Esophagus squamous epithelium (tissue), 4 donors: ENCODE data around the gene DPP9.

Source experiments
- POLR2A ChIP-seq, 4 donors: fragments of 450-650 bp; IDR thresholded peaks; one replicate each; pipeline ENCODE4 v1.6.1; 2017; ENCODE audit warnings: antibody characterized with exemption in 4 of 4, mild to moderate bottlenecking in 4 of 4, moderate library complexity in 3 of 4
- TF ChIP-seq, protein P1 (sequence below), 6 experiments: fragments of 450-650 bp in 4 of 6; fragments of 200-600 bp in 2 of 6; sonication (generic) in 2 of 6; IDR thresholded peaks; one replicate each; pipeline ENCODE4 v1.5.1; 2016 to 2019; ENCODE audit warnings: antibody characterized with exemption in 6 of 6, mild to moderate bottlenecking in 4 of 6, moderate library complexity in 4 of 6

DNA sequence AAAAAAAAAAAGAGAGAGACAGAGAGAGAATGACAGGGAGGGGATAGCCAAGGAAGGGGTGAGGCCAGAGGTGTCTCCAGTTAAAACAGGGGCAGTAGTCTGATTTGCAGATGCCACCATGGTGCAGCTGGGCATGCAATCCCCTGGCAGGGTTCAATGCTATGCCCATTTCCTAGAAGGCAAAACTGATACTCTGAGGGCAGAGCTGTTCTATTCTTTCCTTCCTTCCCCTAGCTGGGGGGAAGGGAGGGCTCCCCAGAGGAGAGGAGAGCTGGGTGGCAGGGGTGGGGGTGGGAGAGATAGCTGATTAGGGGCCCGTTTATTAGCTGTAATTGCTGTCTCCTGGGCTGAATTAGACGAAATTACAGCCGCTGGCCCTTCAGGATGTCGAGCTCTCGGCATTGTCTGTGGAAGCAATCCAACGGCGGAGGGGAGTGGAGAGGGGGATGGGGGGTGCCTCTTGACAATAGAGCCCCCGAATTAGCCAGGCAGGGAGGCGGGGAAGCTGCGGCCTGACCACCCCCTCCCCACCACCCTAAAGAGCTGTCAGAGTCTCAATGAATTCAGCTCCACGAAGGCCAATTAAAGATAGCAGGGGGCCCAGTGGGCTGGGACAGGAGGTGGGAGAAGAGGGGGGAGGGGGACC, 14.4 kb upstream of the DPP9 start:
- TF ChIP-seq POLR2A (IDR thresholded peaks at IDR 0.05) = no peak
- TF ChIP-seq, protein P1, sequence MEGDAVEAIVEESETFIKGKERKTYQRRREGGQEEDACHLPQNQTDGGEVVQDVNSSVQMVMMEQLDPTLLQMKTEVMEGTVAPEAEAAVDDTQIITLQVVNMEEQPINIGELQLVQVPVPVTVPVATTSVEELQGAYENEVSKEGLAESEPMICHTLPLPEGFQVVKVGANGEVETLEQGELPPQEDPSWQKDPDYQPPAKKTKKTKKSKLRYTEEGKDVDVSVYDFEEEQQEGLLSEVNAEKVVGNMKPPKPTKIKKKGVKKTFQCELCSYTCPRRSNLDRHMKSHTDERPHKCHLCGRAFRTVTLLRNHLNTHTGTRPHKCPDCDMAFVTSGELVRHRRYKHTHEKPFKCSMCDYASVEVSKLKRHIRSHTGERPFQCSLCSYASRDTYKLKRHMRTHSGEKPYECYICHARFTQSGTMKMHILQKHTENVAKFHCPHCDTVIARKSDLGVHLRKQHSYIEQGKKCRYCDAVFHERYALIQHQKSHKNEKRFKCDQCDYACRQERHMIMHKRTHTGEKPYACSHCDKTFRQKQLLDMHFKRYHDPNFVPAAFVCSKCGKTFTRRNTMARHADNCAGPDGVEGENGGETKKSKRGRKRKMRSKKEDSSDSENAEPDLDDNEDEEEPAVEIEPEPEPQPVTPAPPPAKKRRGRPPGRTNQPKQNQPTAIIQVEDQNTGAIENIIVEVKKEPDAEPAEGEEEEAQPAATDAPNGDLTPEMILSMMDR (IDR thresholded peaks at IDR 0.05) = no peak
